Amniotic stem cell (primary cell): ENCODE data around the gene SLC8A1.

Experiments used
- DNase-seq: peaks from one replicate; lab custom pipeline; 2025; lab: John Stamatoyannopoulos, UW

The SLC8A1 gene

GRCh38 chr2:40458271-40458794, 6.4 kb upstream of the SLC8A1 start:
- no peak for DNase-seq

DNA sequence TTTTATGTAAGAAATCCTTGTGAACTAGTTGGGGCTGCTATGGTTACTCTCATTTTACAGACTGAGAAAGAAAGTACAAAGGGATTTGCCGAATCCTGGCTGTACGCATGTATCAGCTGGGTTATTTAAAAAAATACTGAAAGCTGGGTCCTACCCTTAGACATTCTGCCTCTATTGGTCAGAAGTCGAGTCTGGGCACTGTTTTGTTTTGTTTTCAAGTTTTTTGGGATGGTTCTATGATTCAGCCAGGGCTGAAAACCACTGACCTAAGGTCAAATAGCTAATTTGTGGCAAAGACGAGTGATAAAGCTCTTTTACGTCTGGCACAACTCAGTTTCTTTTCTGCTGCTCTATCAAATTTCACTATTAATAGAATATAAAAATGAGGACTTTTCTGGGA, 5.9 kb upstream of the SLC8A1 start:
- DNase-seq = no peak

DNA sequence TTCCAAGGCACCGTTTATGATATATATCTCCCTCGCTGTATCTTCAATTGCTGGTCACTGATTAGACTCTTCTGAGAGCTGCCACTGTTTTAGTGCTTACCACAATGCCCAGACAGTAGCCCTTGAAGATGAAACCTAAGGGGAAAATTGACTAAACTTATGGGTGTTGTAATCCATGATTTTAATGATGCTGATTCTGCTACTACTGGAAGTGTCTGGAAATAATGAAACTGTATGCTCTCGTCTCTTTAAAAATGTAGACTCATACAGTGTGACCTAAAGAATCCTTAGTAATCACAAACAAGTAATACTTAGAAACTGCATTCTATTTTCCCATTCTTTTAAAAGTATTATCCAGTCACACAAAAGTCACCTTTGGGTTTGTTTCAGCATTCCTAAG, 5.5 kb upstream of the SLC8A1 start:
- DNase-seq = no peak

- DNase-seq = no peak
Measured at GRCh38 chr2:40456926-40457325, 5.0 kb upstream of the SLC8A1 start.

DNA sequence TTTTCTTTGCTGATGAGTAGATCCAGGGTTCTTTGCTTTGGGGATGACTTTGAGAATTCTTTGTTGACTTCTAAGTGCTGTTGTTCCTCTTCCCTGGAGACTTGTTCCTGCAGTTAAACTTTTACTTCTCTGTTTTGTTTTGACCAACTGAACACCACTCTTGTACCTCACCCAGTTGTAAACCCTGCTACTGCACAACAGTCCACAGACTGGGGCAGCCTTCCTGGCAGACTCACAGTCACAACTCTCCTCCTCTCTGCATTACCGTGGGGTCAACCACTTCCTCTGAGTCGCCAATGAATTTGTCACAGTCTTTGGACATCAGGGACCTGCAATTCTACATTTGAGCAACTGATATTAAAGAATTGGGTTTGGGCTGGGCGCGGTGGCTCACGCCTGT, 3.8 kb upstream of the SLC8A1 start:
- no peak for DNase-seq

DNA sequence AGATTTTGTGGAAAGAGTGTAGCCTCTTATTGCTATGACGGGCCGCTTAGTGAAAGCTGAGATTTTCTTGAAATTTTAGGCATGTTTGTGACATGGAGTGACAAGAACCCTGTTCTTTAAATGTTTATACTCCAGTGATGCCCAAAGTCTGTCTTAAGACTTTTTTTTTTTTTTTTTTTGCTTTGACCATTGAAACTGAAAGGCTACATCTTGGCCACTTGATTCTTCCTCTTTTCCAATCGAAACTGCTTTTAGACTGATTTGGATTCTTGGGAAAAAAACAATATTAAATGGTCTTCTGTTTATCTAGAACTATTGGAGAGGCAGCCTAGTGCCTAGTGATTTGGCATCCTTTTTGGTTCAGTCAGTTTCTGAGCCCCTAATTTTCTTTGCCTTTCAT, 2.4 kb upstream of the SLC8A1 start:
- no peak for DNase-seq

- no peak for DNase-seq
Measured at GRCh38 chr2:40452786-40453185, 896 bp upstream of the SLC8A1 start.

DNA sequence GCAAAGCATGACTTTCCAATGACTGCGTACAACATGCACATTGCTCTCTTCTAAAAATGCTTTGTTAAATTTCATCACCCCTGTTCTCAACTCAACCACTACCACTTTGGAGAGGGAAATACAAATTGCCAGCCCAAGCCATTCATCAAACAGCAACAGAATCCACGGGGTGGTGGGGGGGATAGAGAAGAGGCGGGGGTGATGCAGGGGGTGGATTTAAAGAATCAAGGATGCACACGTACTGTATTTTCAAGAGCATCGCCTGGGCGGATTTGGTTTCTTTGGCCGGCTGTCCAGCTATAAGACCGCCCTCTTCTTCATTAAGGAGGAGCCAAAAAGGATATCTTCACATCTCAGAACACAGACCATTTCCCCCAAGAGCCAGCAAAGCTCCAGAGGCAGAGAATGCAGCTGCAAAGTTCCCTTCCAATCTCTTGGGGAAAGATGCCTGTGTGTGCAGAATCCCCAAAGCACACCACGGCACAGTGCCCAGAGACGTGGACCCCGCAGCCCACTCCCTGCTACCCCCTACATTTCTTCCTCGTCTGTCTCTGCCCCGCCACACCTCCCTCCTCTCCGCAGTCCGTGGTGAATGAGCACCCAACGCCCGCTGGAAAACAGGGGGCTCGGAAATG, 977 bp downstream of the SLC8A1 start:
- peak; percentile 63 for DNase-seq

DNA sequence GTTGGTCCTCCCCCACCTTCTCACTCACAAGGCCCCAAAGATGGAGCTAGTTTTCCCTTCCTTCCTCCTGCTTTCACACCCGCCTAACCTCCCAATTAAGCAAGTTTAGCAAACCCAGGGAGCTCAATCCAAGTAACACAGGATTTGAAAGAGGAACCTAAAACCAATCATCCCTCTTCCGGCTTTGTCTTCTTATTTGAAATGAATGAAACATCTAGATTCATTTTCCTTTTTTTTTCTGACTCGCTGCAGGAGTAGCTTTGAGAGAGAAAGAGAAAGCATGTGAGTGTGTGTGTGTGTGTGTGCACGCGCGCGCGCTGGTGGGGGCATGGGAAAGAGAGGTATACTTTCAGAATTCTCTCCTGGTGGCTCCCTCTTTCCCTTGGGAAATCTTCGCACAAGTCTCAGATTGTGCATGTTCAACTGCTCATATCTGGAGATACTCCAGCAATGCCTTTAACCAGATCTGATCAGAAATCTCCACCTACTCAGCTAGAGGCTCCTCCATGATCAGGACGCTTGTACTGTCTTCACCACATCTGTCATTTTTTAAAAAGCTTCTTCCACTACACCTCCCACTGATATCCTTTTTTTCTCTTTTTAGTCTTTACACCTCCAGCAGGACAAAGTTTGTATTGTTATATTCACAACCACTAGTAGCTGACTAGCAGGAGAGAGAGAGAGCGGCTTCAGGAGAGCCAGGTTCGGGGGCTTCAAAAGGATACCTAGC, 1.7 kb downstream of the SLC8A1 start:
- DNase-seq = no peak

GRCh38 chr2:40448476-40449079, 3.3 kb downstream of the SLC8A1 start:
- no peak for DNase-seq

- DNase-seq = no peak
Measured at GRCh38 chr2:40445467-40445866, 6.4 kb downstream of the SLC8A1 start.

- no peak for DNase-seq
Measured at GRCh38 chr2:40440835-40441234, 11.1 kb downstream of the SLC8A1 start.

DNA sequence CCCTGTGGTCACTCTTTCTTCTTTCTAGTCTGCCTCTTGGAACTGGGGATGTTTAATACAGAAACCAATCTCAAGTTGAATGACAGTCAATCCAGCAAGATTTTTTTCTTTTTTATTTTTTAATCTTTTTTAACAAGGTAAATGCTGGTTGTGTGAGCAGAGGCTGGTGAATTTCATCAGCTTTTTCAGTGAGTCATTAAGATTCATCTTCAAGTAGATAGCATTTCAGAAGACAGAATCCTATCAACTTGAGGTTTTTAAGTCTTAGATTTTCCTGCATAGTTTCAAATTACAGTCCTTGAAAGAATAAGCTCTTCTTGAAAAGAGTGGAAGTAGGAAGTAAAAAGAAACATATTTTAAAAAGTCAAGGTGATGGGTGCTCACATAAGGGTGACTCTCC, 12.4 kb downstream of the SLC8A1 start:
- DNase-seq = no peak

DNA sequence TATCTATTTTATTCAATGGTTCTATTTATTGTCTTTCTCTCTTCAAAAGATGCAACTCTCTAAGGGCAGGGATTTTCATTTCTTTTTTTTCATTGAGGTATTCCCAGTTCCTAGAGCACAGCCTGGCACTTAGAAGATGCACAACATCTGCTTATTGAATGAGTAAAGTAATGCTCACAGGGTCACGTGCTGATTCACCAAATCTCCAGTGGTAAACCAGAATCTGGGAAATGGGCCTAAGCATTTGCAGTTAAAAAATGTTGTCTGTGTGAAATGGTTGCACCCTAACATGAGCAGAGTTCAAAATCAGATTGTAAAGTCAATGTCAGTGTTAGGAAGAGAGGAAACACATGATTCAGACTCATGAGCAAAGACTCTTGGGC, 15.8 kb downstream of the SLC8A1 start:
- DNase-seq = no peak

DNA sequence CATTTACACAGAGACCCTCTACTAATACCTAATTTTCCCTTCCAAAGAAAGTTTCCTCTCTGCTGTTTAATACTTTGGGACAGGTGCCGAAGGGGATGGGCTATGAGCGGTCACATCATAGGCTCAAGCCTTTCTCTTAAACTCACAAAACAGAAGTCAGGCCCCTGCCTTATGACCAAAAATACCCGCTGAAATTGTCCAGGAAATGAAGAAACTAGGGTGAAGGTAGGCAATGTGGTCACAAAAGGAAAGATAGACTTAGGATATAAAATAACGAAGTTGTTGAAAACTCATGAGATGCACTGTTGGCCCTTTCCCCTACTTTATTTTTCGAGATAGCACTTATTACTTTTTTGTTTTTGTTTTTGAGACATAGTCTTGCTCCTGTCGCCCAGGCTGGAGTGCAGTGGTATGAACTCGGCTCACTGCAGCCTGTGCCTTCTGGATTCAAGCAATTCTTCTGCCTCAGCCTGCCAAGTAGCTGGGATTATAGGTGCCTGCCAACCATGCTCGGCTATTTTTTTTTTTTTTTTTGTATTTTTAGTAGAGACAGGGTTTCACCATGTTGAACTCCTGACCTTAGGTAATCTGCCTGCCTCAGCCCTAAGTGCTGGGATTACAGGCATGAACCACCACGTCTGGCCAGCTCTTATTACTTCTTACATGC, 16.3 kb downstream of the SLC8A1 start:
- DNase-seq = no peak

DNA sequence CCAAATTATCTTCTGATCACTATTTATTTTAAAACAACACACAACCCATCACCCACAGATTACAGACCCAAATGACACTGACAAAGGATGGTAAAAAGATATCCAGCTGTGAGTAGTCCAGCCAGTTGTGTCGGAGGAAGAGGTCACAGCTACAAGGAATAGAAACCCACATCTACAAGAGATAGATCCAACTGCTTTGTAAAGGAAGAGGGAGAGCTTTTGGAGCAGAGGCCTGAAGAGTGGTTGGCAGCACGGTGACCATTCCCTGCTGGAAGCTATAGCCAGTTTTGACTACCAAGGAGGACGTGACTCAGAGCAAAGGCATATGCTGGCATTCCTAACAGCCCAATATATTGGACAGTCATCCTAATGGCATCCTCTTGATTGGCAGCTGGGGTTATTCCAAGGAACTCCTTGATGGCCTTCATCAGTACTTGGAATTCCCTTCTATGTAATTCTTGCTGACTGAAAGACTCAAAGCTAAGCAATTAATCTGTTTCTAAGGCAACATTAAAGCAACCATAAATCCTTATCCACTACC, 17.1 kb downstream of the SLC8A1 start:
- DNase-seq = peak; percentile 81

GRCh38 chr2:40433736-40434135, 18.2 kb downstream of the SLC8A1 start:
- DNase-seq = no peak

GRCh38 chr2:40432921-40433483, 18.9 kb downstream of the SLC8A1 start:
- no peak for DNase-seq

- peak; percentile 30 for DNase-seq
Measured at GRCh38 chr2:40431600-40431955, 20.3 kb downstream of the SLC8A1 start.

GRCh38 chr2:40430776-40431599, 20.9 kb downstream of the SLC8A1 start:
- no peak for DNase-seq

DNA sequence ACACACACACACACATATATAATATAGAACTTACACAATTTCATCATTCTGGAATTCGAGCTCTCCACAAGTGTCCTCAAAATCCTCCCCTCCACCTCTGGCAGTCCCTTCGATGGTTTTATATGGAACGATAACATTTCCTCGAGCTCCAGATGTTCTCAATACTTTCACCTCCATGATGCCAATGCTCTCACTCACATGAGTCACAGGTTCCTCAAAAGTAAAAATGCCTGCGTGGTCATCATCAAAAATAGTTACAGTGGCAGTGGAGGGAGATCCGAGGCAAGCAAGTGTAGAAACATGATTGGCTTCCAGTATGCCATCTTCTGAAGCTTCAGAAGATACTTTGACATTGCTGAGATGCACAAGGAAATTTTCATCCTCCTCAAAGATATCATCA, 23.5 kb downstream of the SLC8A1 start:
- DNase-seq = no peak
